ENCODE results near the gene KCNK17.
A peak's percentile ranks its signal among the peaks of the same experiment; 100 is the strongest.

KCNK17 gene

GRCh38 chr6:39338397-39338796 is 24.2 kb upstream of the KCNK17 start:
- DNase-seq (ENCODE audit: extremely low read depth in 1 of 2, low read depth in 1 of 2) = no peak

GRCh38 chr6:39335780-39336545 is 21.7 kb upstream of the KCNK17 start:
- DNase-seq (ENCODE audit: extremely low read depth in 1 of 2, low read depth in 1 of 2) = no peak

GRCh38 chr6:39333644-39334438 is 19.6 kb upstream of the KCNK17 start:
- no peak for DNase-seq (ENCODE audit: extremely low read depth in 1 of 2, low read depth in 1 of 2)

GRCh38 chr6:39330476-39330875 is 16.3 kb upstream of the KCNK17 start:
- DNase-seq (ENCODE audit: extremely low read depth in 1 of 2, low read depth in 1 of 2) = no peak

- DNase-seq (ENCODE audit: extremely low read depth in 1 of 2, low read depth in 1 of 2) = no peak
Measured at GRCh38 chr6:39330057-39330456, 15.8 kb upstream of the KCNK17 start.

- DNase-seq (ENCODE audit: extremely low read depth in 1 of 2, low read depth in 1 of 2) = no peak
Measured at GRCh38 chr6:39328066-39328465, 13.8 kb upstream of the KCNK17 start.

GRCh38 chr6:39327507-39327906 is 13.3 kb upstream of the KCNK17 start:
- no peak for DNase-seq (ENCODE audit: extremely low read depth in 1 of 2, low read depth in 1 of 2)

GRCh38 chr6:39322306-39322850 is 8.2 kb upstream of the KCNK17 start, which contains the start of gene KCNK16:
TSS of gene KCNK16 (minus strand) at chr6:39322702. CDS start at chr6:39322540, 162 bp downstream.
- no peak for DNase-seq (ENCODE audit: extremely low read depth in 1 of 2, low read depth in 1 of 2)

GRCh38 chr6:39321761-39322160 is 7.5 kb upstream of the KCNK17 start:
- no peak for DNase-seq (ENCODE audit: extremely low read depth in 1 of 2, low read depth in 1 of 2)

GRCh38 chr6:39320363-39320984 is 6.3 kb upstream of the KCNK17 start:
- no peak for DNase-seq (ENCODE audit: extremely low read depth in 1 of 2, low read depth in 1 of 2)

- DNase-seq (ENCODE audit: extremely low read depth in 1 of 2, low read depth in 1 of 2) = no peak
Measured at GRCh38 chr6:39319621-39320362, 5.6 kb upstream of the KCNK17 start.

- no peak for DNase-seq (ENCODE audit: extremely low read depth in 1 of 2, low read depth in 1 of 2)
Measured at GRCh38 chr6:39317256-39317655, 3.0 kb upstream of the KCNK17 start.

- no peak for DNase-seq (ENCODE audit: extremely low read depth in 1 of 2, low read depth in 1 of 2)
Measured at GRCh38 chr6:39313526-39314272, 520 bp downstream of the KCNK17 start.

GRCh38 chr6:39312912-39313525 is 1.2 kb downstream of the KCNK17 start:
- DNase-seq (ENCODE audit: extremely low read depth in 1 of 2, low read depth in 1 of 2) = no peak

- DNase-seq (ENCODE audit: extremely low read depth in 1 of 2, low read depth in 1 of 2) = no peak
Measured at GRCh38 chr6:39310542-39310941, 3.7 kb downstream of the KCNK17 start.

GRCh38 chr6:39309942-39310531 is 4.2 kb downstream of the KCNK17 start:
- DNase-seq (ENCODE audit: extremely low read depth in 1 of 2, low read depth in 1 of 2) = peak in 1 of 2 donors; percentile 16

GRCh38 chr6:39307462-39307861 is 6.8 kb downstream of the KCNK17 start:
- no peak for DNase-seq (ENCODE audit: extremely low read depth in 1 of 2, low read depth in 1 of 2)

- DNase-seq (ENCODE audit: extremely low read depth in 1 of 2, low read depth in 1 of 2) = no peak
Measured at GRCh38 chr6:39304951-39305350, 9.3 kb downstream of the KCNK17 start.
